Measurements from ENCODE around the gene SLC6A2.

DNA sequence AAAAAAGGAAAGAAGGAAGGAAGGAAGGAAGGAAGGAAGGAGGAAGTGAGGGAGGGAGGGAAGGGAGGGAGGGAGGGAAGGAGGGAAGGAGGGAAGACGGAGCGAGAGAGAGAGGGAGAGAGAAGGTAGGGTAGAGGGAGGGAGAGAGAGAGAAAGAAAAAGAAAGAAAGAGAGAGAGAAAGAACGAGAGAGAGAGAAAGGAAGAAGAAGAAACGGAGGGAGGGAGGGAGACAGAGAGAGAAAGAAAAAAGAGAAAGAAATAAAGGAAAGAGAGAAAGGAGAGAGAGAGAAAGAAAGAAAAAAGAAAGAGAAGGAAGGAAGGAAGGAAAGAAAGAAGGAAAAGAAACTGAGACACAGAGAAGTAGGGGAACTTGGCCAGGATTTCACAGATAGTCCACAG, 8.4 kb upstream of the SLC6A2 start:
- TF ChIP-seq, protein P1, sequence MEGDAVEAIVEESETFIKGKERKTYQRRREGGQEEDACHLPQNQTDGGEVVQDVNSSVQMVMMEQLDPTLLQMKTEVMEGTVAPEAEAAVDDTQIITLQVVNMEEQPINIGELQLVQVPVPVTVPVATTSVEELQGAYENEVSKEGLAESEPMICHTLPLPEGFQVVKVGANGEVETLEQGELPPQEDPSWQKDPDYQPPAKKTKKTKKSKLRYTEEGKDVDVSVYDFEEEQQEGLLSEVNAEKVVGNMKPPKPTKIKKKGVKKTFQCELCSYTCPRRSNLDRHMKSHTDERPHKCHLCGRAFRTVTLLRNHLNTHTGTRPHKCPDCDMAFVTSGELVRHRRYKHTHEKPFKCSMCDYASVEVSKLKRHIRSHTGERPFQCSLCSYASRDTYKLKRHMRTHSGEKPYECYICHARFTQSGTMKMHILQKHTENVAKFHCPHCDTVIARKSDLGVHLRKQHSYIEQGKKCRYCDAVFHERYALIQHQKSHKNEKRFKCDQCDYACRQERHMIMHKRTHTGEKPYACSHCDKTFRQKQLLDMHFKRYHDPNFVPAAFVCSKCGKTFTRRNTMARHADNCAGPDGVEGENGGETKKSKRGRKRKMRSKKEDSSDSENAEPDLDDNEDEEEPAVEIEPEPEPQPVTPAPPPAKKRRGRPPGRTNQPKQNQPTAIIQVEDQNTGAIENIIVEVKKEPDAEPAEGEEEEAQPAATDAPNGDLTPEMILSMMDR (IDR thresholded peaks at IDR 0.05), result no peak
- no peak for TF ChIP-seq POLR2A (IDR thresholded peaks at IDR 0.05)
- no peak for TF ChIP-seq EP300 (IDR thresholded peaks at IDR 0.05)
- no peak for TF ChIP-seq POLR2AphosphoS5 (IDR thresholded peaks at IDR 0.05)

Data from upper lobe of left lung (tissue), 4 donors.